DMS53 treated with DMSO at 0.1 percent for 48 hours (cell line): ENCODE data around the gene KLRB1.
"Not testable (repeated sequence)": the region's sequence is repeated elsewhere in the genome, so short reads cannot be mapped to it uniquely, and the experiment has no call there.

ENCODE experiments used
- DNase-seq: peaks from one replicate; lab custom pipeline; 2025; ENCODE audit not compliant: unreplicated experiment; lab: John Stamatoyannopoulos, UW

Gene KLRB1

DNA sequence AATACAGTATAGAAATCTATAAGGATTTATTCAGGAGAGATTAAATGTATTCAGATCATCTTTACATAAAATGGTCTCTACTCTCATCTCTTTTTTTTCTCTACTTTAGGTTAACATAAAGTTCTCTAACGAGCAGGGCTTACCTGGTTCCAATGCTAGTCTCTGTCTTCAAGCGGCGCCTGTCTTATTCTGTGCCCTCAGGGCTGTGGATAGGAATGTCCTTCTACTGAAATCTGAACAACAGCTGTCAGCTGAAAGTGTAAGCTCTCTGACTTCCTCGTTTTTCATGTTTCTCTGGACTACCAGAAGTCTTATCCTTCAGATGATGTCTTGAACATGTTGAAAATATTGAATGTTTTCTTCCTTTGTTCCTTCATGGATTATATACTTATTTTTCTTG lies 62.2 kb downstream of the KLRB1 start:
- DNase-seq = not testable (repeated sequence)
